Fibroblast of peridontal ligament (primary cell): ENCODE measurements around the gene BHLHA15.

Source experiments
- DNase-seq: peaks from one replicate; pipeline ENCODE4 v3.0.0-alpha.2; 2010; ENCODE audit errors: extremely low read depth

Gene BHLHA15

GRCh38 chr7:98210513-98211220, 572 bp upstream of the BHLHA15 start:
- no peak for DNase-seq

GRCh38 chr7:98211676-98212531, 665 bp downstream of the BHLHA15 start:
- no peak for DNase-seq

GRCh38 chr7:98212532-98213041, 1.3 kb downstream of the BHLHA15 start:
- no peak for DNase-seq

GRCh38 chr7:98213296-98213887, 2.2 kb downstream of the BHLHA15 start:
- DNase-seq = no peak

GRCh38 chr7:98213888-98214810, 2.9 kb downstream of the BHLHA15 start:
- no peak for DNase-seq

GRCh38 chr7:98214811-98215321, 3.6 kb downstream of the BHLHA15 start:
- no peak for DNase-seq

- DNase-seq = no peak
Observed at GRCh38 chr7:98215561-98216495, 4.6 kb downstream of the BHLHA15 start.

- DNase-seq = no peak
Observed at GRCh38 chr7:98216941-98217622, 5.8 kb downstream of the BHLHA15 start.

GRCh38 chr7:98217623-98218582, 6.7 kb downstream of the BHLHA15 start:
- no peak for DNase-seq

- DNase-seq = peak; percentile 12
Observed at GRCh38 chr7:98219382-98219781, 8.1 kb downstream of the BHLHA15 start.

- no peak for DNase-seq
Observed at GRCh38 chr7:98221611-98222532, 10.6 kb downstream of the BHLHA15 start.

- no peak for DNase-seq
Observed at GRCh38 chr7:98222533-98223195, 11.4 kb downstream of the BHLHA15 start.

- DNase-seq = no peak
Observed at GRCh38 chr7:98223351-98223897, 12.2 kb downstream of the BHLHA15 start.

- DNase-seq = no peak
Observed at GRCh38 chr7:98223898-98224700, 12.9 kb downstream of the BHLHA15 start.

GRCh38 chr7:98224701-98225181, 13.5 kb downstream of the BHLHA15 start:
- no peak for DNase-seq
